A172 (cell line): ENCODE measurements around the gene DLST. TPM values are rescaled to one million over a fixed set of nuclear protein-coding genes. Genes with fewer than 3 reads are reported as not detected.

ENCODE experiments used
- DNase-seq: peaks from one replicate; pipeline ENCODE4 v3.0.0-alpha.2; 2015; ENCODE audit warnings: low spot score
- total RNA-seq: library from RNA; depleted of rRNA; stranded (reverse); fragments of >200 nt; shearing (Covaris generic); gene quantifications from 2 replicates; pipeline ENCODE4 v1.2.3, GENCODE V29; 2014

The DLST gene
- total RNA-seq, 1 experiment from 2014 or later = 26.5 TPM

- DNase-seq = no peak
Observed at GRCh38 chr14:74896400-74896799, 14.7 kb downstream of the DLST start.

- no peak for DNase-seq
Observed at GRCh38 chr14:74897642-74898041, 15.9 kb downstream of the DLST start.

GRCh38 chr14:74898083-74898482, 16.4 kb downstream of the DLST start:
- no peak for DNase-seq

- no peak for DNase-seq
Observed at GRCh38 chr14:74898694-74899093, 17.0 kb downstream of the DLST start.

GRCh38 chr14:74902941-74903705, 21.4 kb downstream of the DLST start:
- DNase-seq = no peak

- DNase-seq = no peak
Observed at GRCh38 chr14:74904635-74905503, 23.2 kb downstream of the DLST start.

GRCh38 chr14:74905595-74906142, 24.0 kb downstream of the DLST start:
- peak; percentile 15 for DNase-seq

GRCh38 chr14:74906925-74907521, 25.3 kb downstream of the DLST start:
- DNase-seq = no peak

- DNase-seq = no peak
Observed at GRCh38 chr14:74907744-74908143, 26.0 kb downstream of the DLST start.

GRCh38 chr14:74908861-74909341, 27.2 kb downstream of the DLST start:
- no peak for DNase-seq

- no peak for DNase-seq
Observed at GRCh38 chr14:74909501-74909900, 27.8 kb downstream of the DLST start.

- no peak for DNase-seq
Observed at GRCh38 chr14:74909911-74910310, 28.2 kb downstream of the DLST start.

- DNase-seq = no peak
Observed at GRCh38 chr14:74910556-74910955, 28.8 kb downstream of the DLST start.

- DNase-seq = no peak
Observed at GRCh38 chr14:74911221-74911620, 29.5 kb downstream of the DLST start.

- no peak for DNase-seq
Observed at GRCh38 chr14:74911704-74912103, 30.0 kb downstream of the DLST start.

GRCh38 chr14:74912111-74912510, 30.4 kb downstream of the DLST start:
- DNase-seq = no peak

GRCh38 chr14:74912801-74913200, 31.1 kb downstream of the DLST start:
- DNase-seq = no peak

GRCh38 chr14:74913393-74913910, 31.7 kb downstream of the DLST start:
- DNase-seq = no peak

GRCh38 chr14:74913986-74914573, 32.4 kb downstream of the DLST start:
- peak; percentile 42 for DNase-seq

- no peak for DNase-seq
Observed at GRCh38 chr14:74915426-74915825, 33.7 kb downstream of the DLST start.

GRCh38 chr14:74915826-74916225, 34.1 kb downstream of the DLST start:
- DNase-seq = no peak

GRCh38 chr14:74917178-74917543, 35.4 kb downstream of the DLST start:
- no peak for DNase-seq
